Activated CD4-positive, alpha-beta T cell treated with anti-CD3 and anti-CD28 coated beads, Interleukin-2, Interleukin-6, amounts not matched to agents 100 ng/mL and 50 ng/mL, durations not matched to agents 16 hours and 8 hours (primary cell): ENCODE results near the gene TXNDC17.
A peak's percentile ranks its signal among the peaks of the same experiment; 100 is the strongest.
"Not testable (repeated sequence)": the region's sequence is repeated elsewhere in the genome, so short reads cannot be mapped to it uniquely, and the experiment has no call there.

Source experiments
- DNase-seq: peaks from one replicate; pipeline ENCODE4 v3.0.0-alpha.2; 2020

Gene TXNDC17

GRCh38 chr17:6638046-6638908 lies 2.6 kb upstream of the TXNDC17 start:
- DNase-seq, result no peak

- DNase-seq, result peak; percentile 32
Measured at GRCh38 chr17:6639014-6639585, 1.8 kb upstream of the TXNDC17 start.

GRCh38 chr17:6639586-6640535 lies 999 bp upstream of the TXNDC17 start:
- peak; percentile 43 for DNase-seq

GRCh38 chr17:6641247-6641863 lies 495 bp downstream of the TXNDC17 start:
- no peak for DNase-seq

GRCh38 chr17:6642592-6642991 lies 1.7 kb downstream of the TXNDC17 start:
- peak; percentile 70 for DNase-seq

GRCh38 chr17:6643451-6644125 lies 2.7 kb downstream of the TXNDC17 start:
- peak; percentile 67 for DNase-seq

- DNase-seq, result no peak
Measured at GRCh38 chr17:6648181-6648580, 7.3 kb downstream of the TXNDC17 start.

- peak; percentile 98 for DNase-seq
Measured at GRCh38 chr17:6651354-6651918, 10.6 kb downstream of the TXNDC17 start, which contains the start of the genes C17orf100 and MED31. C17orf100 (plus strand) TSS chr17:6651762; CDS start chr17:6651914, 152 bp downstream. MED31 (minus strand) TSS chr17:6651605; CDS start chr17:6651528, 77 bp downstream.

GRCh38 chr17:6651919-6652452 lies 11.1 kb downstream of the TXNDC17 start:
- peak; percentile 47 for DNase-seq

- no peak for DNase-seq
Measured at GRCh38 chr17:6654841-6655731, 14.2 kb downstream of the TXNDC17 start.

GRCh38 chr17:6655732-6656361 lies 15.0 kb downstream of the TXNDC17 start:
- not testable (repeated sequence) for DNase-seq

GRCh38 chr17:6656797-6657632 lies 16.2 kb downstream of the TXNDC17 start:
- peak; percentile 63 for DNase-seq

GRCh38 chr17:6657633-6658287 lies 16.9 kb downstream of the TXNDC17 start:
- DNase-seq, result no peak

- not testable (repeated sequence) for DNase-seq
Measured at GRCh38 chr17:6658411-6658810, 17.6 kb downstream of the TXNDC17 start.

- no peak for DNase-seq
Measured at GRCh38 chr17:6660101-6660500, 19.2 kb downstream of the TXNDC17 start.

GRCh38 chr17:6660805-6661463 lies 20.1 kb downstream of the TXNDC17 start:
- DNase-seq, result peak; percentile 59

- no peak for DNase-seq
Measured at GRCh38 chr17:6661464-6661848, 20.6 kb downstream of the TXNDC17 start.

- not testable (repeated sequence) for DNase-seq
Measured at GRCh38 chr17:6663200-6663599, 22.3 kb downstream of the TXNDC17 start.
